GM23338 (cell line): ENCODE results near the gene ACSF3.

ENCODE experiments used
- CREB1 ChIP-seq: fragments of 250-450 bp; sonication (Bioruptor Pico); IDR thresholded peaks from 2 replicates; pipeline ENCODE4 v1.5.0; 2020; ENCODE audit warnings: low read depth, mild to moderate bottlenecking, moderate library complexity
- EZH2 ChIP-seq: fragments of 200-600 bp; sonication (generic); IDR thresholded peaks from one replicate; pipeline ENCODE4 v1.8.0; 2017; ENCODE audit warnings: antibody characterized with exemption, mild to moderate bottlenecking, low read depth; ENCODE audit not compliant: unreplicated experiment
- EZH2phosphoT487 ChIP-seq: fragments of 200-600 bp; sonication (generic); IDR thresholded peaks from one replicate; pipeline ENCODE4 v1.8.1; 2018; ENCODE audit warnings: antibody characterized with exemption; ENCODE audit not compliant: unreplicated experiment
- REST ChIP-seq: IDR thresholded peaks from one replicate; pipeline ENCODE4 v1.6.1; 2018; ENCODE audit warnings: antibody characterized with exemption; ENCODE audit not compliant: unreplicated experiment
- TF ChIP-seq, protein P1 (sequence below), 2 experiments: fragments of 200-600 bp in 1 of 2; sonication (generic) in 1 of 2; conservative IDR thresholded peaks; 2 replicates each; pipeline versions ENCODE4 v1.5.1 to v1.6.1; 2016 to 2017; ENCODE audit warnings: antibody characterized with exemption in 2 of 2, low read depth in 2 of 2, mild to moderate bottlenecking in 2 of 2, moderate library complexity in 1 of 2

- TF ChIP-seq, protein P1, sequence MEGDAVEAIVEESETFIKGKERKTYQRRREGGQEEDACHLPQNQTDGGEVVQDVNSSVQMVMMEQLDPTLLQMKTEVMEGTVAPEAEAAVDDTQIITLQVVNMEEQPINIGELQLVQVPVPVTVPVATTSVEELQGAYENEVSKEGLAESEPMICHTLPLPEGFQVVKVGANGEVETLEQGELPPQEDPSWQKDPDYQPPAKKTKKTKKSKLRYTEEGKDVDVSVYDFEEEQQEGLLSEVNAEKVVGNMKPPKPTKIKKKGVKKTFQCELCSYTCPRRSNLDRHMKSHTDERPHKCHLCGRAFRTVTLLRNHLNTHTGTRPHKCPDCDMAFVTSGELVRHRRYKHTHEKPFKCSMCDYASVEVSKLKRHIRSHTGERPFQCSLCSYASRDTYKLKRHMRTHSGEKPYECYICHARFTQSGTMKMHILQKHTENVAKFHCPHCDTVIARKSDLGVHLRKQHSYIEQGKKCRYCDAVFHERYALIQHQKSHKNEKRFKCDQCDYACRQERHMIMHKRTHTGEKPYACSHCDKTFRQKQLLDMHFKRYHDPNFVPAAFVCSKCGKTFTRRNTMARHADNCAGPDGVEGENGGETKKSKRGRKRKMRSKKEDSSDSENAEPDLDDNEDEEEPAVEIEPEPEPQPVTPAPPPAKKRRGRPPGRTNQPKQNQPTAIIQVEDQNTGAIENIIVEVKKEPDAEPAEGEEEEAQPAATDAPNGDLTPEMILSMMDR (conservative IDR thresholded peaks at IDR 0.05; ENCODE audit: low read depth in 2 of 2): peak; percentile 14 to 56; a peak in 2 of 4 replicates
- TF ChIP-seq EZH2: no peak
- TF ChIP-seq CREB1 (CRISPR knock-in tag): no peak
- no peak for TF ChIP-seq REST
- TF ChIP-seq EZH2phosphoT487: no peak
These were observed 76.9 kb downstream of the ACSF3 start for GRCh38 chr16:89170346-89171215.
